ENCODE results near the gene PPA1.
"Not testable (repeated sequence)": the region's sequence is repeated elsewhere in the genome, so short reads cannot be mapped to it uniquely, and the experiment has no call there.

The PPA1 gene

GRCh38 chr10:70169011-70169410, 64.2 kb downstream of the PPA1 start:
- no peak for DNase-seq (ENCODE audit: low read depth in 2 of 2)

DNA sequence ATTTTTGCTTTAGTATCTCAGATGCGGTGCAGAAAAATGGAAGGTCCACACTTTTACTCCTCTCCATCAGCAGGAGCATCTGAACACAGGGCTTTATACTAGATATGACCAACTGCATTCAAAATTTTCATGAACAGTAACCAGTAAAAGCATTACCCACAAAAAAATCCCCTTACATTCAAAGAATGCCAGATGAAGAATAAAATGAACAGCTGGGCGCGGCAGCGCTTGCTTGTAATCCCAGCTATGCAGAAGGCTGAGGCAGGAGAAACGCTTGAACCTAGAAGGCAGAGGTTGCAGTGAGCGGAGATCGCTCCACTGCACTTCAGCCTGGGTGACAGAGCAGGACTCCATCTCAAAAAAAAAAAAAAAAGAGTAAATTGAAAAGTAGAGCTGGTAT, 66.0 kb downstream of the PPA1 start:
- no peak for DNase-seq (ENCODE audit: low read depth in 2 of 2)

GRCh38 chr10:70166394-70166793, 66.8 kb downstream of the PPA1 start:
- DNase-seq (ENCODE audit: low read depth in 2 of 2), result no peak

- no peak for DNase-seq (ENCODE audit: low read depth in 2 of 2)
Observed at GRCh38 chr10:70164163-70164562, 69.1 kb downstream of the PPA1 start.

DNA sequence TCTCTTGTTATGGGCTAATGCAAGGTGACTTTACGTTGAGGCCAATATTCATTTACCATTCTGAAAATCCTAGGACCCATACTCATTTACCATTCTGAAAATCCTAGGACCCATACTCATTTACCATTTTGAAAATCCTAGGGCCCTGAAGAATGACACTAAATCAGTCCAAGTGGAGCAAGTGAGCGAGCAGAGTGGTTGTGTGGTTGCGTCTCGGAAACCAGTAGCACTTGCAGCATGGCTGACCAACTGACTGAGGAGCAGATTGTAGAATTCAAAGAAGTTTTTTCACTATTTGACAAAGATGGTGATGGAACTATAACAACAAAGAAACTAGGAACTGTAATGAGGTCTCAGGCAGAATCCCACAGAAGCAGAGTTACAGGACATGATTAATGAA, 69.8 kb downstream of the PPA1 start:
- DNase-seq (ENCODE audit: low read depth in 2 of 2), result no peak

- DNase-seq (ENCODE audit: low read depth in 2 of 2), result peak in 1 of 2 donors; percentile 57
Observed at GRCh38 chr10:70162892-70163201, 70.4 kb downstream of the PPA1 start.

GRCh38 chr10:70162151-70162891, 70.9 kb downstream of the PPA1 start:
- no peak for DNase-seq (ENCODE audit: low read depth in 2 of 2)

DNA sequence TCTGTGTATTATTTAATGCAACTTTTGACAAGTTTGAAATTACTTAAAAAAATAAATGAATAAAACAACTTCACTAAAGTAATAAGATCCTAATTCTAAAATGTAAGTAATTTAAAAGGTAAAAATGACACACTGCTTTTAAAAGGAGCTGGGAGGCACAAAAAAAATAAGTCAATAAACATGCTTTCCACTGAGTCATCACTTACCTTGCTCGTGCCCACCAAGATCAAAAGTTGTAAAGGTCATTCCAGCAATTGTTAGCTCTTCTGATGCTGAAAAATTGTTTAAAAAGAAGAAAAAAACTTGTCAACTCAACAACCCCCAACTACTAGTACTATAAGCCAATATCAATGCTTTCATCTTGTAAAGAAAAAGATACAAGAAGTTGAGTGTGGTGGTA, 72.4 kb downstream of the PPA1 start:
- no peak for DNase-seq (ENCODE audit: low read depth in 2 of 2)

GRCh38 chr10:70159366-70159765, 73.9 kb downstream of the PPA1 start:
- DNase-seq (ENCODE audit: low read depth in 2 of 2), result not testable (repeated sequence)

- no peak for DNase-seq (ENCODE audit: low read depth in 2 of 2)
Observed at GRCh38 chr10:70158113-70158512, 75.1 kb downstream of the PPA1 start.

DNA sequence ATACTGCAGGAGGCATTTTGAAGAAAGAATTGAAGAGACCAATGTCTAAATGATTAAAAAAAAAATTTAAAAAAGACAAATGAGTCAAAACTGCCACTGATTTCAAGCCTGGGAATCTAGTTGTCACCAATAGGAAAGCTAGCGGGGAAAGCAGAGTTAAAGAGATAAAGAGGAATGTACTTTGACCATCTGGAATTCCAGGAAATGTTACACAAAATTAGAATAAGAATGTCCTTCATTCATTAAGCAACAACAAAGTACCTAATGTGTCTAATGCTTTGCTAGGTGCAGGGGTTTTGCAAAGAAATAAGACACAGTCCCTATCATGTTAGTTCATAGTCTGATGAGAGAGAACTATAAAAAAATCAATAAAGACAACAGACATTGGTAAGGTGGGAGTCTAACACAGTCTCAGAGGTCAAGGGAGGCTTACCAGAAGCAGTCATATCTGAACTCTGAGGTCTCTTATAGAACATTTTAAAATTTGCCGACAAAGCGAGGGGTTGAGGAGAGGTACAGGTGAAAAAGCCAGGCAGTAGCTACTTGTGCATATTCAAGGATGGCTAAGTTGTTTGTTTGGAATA, 77.9 kb downstream of the PPA1 start:
- DNase-seq (ENCODE audit: low read depth in 2 of 2), result no peak
